ENCODE results near the gene MFSD1.

Gene MFSD1

DNA sequence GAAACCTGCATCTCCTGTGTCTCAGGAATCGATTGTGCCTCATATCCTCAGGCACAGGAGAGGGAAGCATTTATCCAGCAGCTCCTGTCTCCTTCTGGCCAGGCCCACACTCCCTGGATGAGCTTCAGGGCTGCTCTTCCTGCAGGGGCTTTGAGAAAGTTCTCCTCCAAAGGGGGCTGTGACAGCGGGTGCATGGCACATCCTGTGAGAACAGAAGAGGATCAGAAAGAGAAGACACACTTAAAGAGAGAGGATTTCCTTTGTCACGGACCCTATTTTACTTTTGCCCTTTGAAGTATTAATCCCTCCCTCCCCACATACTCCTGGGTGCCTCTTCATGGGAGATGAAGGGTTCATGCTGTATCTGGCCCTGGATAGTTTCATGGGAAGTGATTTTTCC lies 46.0 kb downstream of the MFSD1 start:
- H3K9me3 ChIP-seq (ENCODE audit: insufficient read depth, low read depth, low read length), result no peaks in the 10 kb centered on the region
- no peak overlapping the region for H3K4me3 ChIP-seq (ENCODE audit: low read length, poor library complexity, severe bottlenecking)
- TF ChIP-seq, protein P1, sequence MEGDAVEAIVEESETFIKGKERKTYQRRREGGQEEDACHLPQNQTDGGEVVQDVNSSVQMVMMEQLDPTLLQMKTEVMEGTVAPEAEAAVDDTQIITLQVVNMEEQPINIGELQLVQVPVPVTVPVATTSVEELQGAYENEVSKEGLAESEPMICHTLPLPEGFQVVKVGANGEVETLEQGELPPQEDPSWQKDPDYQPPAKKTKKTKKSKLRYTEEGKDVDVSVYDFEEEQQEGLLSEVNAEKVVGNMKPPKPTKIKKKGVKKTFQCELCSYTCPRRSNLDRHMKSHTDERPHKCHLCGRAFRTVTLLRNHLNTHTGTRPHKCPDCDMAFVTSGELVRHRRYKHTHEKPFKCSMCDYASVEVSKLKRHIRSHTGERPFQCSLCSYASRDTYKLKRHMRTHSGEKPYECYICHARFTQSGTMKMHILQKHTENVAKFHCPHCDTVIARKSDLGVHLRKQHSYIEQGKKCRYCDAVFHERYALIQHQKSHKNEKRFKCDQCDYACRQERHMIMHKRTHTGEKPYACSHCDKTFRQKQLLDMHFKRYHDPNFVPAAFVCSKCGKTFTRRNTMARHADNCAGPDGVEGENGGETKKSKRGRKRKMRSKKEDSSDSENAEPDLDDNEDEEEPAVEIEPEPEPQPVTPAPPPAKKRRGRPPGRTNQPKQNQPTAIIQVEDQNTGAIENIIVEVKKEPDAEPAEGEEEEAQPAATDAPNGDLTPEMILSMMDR (conservative IDR thresholded peaks at IDR 0.05; ENCODE audit: low read length), result no peak
- TF ChIP-seq EZH2phosphoT487 (IDR thresholded peaks at IDR 0.05; ENCODE audit: borderline replicate concordance), result no peak
- H3K79me2 ChIP-seq (ENCODE audit: insufficient read depth, low read length), result no peaks in the 10 kb centered on the region
- H3K36me3 ChIP-seq (ENCODE audit: insufficient read depth, low read length), result no peaks in the 10 kb centered on the region
- H3K27me3 ChIP-seq (ENCODE audit: insufficient read depth, low read length, poor library complexity, severe bottlenecking), result no peaks in the 10 kb centered on the region
- H2AFZ ChIP-seq (ENCODE audit: low read length), result no peak overlapping the region
- no peak overlapping the region for H3K9ac ChIP-seq (ENCODE audit: low read depth, low read length, poor library complexity, severe bottlenecking)
- H3K4me2 ChIP-seq (ENCODE audit: low read depth, low read length, poor library complexity, severe bottlenecking), result no peak overlapping the region
- H3K9me2 ChIP-seq (replicated peaks; ENCODE audit: low read depth, low read length), result no peaks in the 10 kb centered on the region
- H4K20me1 ChIP-seq (ENCODE audit: insufficient read depth, low read length, poor library complexity, severe bottlenecking), result no peaks in the 10 kb centered on the region
- H3K4me1 ChIP-seq (ENCODE audit: insufficient read depth, low read length, poor library complexity, severe bottlenecking), result no peaks in the 10 kb centered on the region
- H3F3A ChIP-seq (ENCODE audit: low read depth), result no peaks in the 10 kb centered on the region

DNA sequence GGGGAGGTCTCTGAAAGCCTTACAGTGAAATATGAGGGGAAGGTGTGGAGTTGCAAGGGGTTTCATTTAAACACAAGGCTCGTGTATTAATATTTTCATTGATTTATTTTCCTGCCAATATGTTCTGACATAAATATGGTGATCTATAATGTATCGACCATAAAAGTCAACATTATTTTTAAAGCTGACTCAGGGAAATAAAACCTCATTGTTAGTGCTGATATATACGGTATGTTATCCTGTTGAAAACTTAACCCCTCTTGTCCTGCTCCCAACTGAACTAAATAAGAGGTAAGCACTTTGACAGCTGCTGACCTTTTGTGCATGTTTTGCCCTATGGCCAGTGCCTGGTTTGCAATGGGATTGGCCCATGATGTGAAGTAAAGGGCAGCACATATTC lies 47.9 kb downstream of the MFSD1 start:
- H3K9ac ChIP-seq (ENCODE audit: low read depth, low read length, poor library complexity, severe bottlenecking), result no peak overlapping the region
- no peaks in the 10 kb centered on the region for H3K79me2 ChIP-seq (ENCODE audit: insufficient read depth, low read length)
- H4K20me1 ChIP-seq (ENCODE audit: insufficient read depth, low read length, poor library complexity, severe bottlenecking), result no peaks in the 10 kb centered on the region
- H3K36me3 ChIP-seq (ENCODE audit: insufficient read depth, low read length), result no peaks in the 10 kb centered on the region
- no peaks in the 10 kb centered on the region for H3F3A ChIP-seq (ENCODE audit: low read depth)
- H3K4me2 ChIP-seq (ENCODE audit: low read depth, low read length, poor library complexity, severe bottlenecking), result no peak overlapping the region
- no peaks in the 10 kb centered on the region for H3K9me3 ChIP-seq (ENCODE audit: insufficient read depth, low read depth, low read length)
- no peak for TF ChIP-seq EZH2phosphoT487 (IDR thresholded peaks at IDR 0.05; ENCODE audit: borderline replicate concordance)
- TF ChIP-seq, protein P1 (conservative IDR thresholded peaks at IDR 0.05; ENCODE audit: low read length), result no peak
- H3K4me1 ChIP-seq (ENCODE audit: insufficient read depth, low read length, poor library complexity, severe bottlenecking), result no peaks in the 10 kb centered on the region
- H3K27me3 ChIP-seq (ENCODE audit: insufficient read depth, low read length, poor library complexity, severe bottlenecking), result no peaks in the 10 kb centered on the region
- H2AFZ ChIP-seq (ENCODE audit: low read length), result no peak overlapping the region
- H3K9me2 ChIP-seq (replicated peaks; ENCODE audit: low read depth, low read length), result no peaks in the 10 kb centered on the region
- H3K4me3 ChIP-seq (ENCODE audit: low read length, poor library complexity, severe bottlenecking), result no peak overlapping the region

DNA sequence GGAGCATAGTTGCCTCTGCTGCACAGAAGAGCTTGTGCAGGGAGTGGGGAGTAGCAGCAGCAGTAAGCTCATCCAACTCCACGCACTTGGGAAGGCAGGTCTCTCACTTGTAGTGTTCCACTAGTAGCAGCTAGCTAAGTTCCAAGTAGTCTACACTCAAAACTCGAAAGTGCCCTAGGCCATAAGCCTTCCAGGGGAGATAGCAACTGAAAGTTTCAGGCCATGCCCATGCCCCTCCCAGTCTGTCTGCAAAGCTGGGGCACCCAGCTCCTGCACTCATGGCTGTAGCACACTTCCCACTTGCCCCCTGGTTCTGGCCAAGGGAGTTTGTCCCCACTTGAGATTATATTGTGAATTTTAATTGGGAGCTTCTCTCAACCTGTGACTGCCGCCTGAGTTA lies 57.5 kb downstream of the MFSD1 start:
- H3K4me3 ChIP-seq (ENCODE audit: low read length, poor library complexity, severe bottlenecking), result no peak overlapping the region
- H3K27me3 ChIP-seq (ENCODE audit: insufficient read depth, low read length, poor library complexity, severe bottlenecking), result no peaks in the 10 kb centered on the region
- H3F3A ChIP-seq (ENCODE audit: low read depth), result no peaks in the 10 kb centered on the region
- no peaks in the 10 kb centered on the region for H3K4me1 ChIP-seq (ENCODE audit: insufficient read depth, low read length, poor library complexity, severe bottlenecking)
- TF ChIP-seq, protein P1 (conservative IDR thresholded peaks at IDR 0.05; ENCODE audit: low read length), result no peak
- no peak for TF ChIP-seq EZH2phosphoT487 (IDR thresholded peaks at IDR 0.05; ENCODE audit: borderline replicate concordance)
- no peaks in the 10 kb centered on the region for H3K79me2 ChIP-seq (ENCODE audit: insufficient read depth, low read length)
- no peaks in the 10 kb centered on the region for H3K36me3 ChIP-seq (ENCODE audit: insufficient read depth, low read length)
- no peak overlapping the region for H3K4me2 ChIP-seq (ENCODE audit: low read depth, low read length, poor library complexity, severe bottlenecking)
- no peak overlapping the region for H3K9ac ChIP-seq (ENCODE audit: low read depth, low read length, poor library complexity, severe bottlenecking)
- H3K9me3 ChIP-seq (ENCODE audit: insufficient read depth, low read depth, low read length), result no peaks in the 10 kb centered on the region
- H4K20me1 ChIP-seq (ENCODE audit: insufficient read depth, low read length, poor library complexity, severe bottlenecking), result no peaks in the 10 kb centered on the region
- no peaks in the 10 kb centered on the region for H3K9me2 ChIP-seq (replicated peaks; ENCODE audit: low read depth, low read length)
- no peak overlapping the region for H2AFZ ChIP-seq (ENCODE audit: low read length)

Data from Loucy (cell line).